PC-9 (cell line): ENCODE results near the gene GGACT.

Source experiments
- EZH2 ChIP-seq: fragments of 200-600 bp; sonication (generic); IDR thresholded peaks from 2 replicates; pipeline ENCODE4 v1.8.0; 2017; ENCODE audit warnings: antibody characterized with exemption, low read depth
- TF ChIP-seq, protein P1 (sequence below): fragments of 200-600 bp; sonication (generic); conservative IDR thresholded peaks from 2 replicates; pipeline ENCODE4 v1.6.1; 2017; ENCODE audit warnings: mixed run types, antibody characterized with exemption, mild to moderate bottlenecking, moderate library complexity

DNA sequence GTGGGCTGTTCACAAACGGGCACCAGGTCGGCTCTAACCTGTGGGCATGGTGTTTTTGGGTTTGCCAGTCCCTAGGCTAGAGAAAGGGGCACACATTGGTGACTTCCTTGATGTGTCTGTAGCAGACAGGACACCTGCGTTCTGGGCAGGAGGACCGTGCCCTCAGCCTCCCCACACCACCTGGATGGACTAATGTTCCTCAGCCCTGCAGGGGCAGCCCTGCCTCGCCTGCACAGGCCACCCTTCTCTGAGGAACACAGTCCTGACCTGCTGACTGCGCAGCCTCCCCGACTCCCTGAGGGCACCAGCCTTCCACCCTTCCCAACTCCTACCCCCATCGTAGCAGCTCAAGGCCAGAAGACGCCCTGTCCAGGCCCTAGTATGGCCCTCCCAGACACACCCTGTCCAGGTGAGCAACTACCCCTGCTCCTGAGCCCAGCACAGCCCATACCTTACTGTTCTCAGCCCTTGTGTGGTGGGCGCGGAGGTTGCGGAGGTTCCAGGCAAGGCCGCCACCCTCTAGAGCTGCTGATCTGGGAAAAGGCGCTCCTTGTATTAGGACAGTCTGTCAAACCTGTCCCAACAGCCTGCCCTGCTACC lies 55.7 kb downstream of the GGACT start:
- no peak for TF ChIP-seq EZH2
- TF ChIP-seq, protein P1, sequence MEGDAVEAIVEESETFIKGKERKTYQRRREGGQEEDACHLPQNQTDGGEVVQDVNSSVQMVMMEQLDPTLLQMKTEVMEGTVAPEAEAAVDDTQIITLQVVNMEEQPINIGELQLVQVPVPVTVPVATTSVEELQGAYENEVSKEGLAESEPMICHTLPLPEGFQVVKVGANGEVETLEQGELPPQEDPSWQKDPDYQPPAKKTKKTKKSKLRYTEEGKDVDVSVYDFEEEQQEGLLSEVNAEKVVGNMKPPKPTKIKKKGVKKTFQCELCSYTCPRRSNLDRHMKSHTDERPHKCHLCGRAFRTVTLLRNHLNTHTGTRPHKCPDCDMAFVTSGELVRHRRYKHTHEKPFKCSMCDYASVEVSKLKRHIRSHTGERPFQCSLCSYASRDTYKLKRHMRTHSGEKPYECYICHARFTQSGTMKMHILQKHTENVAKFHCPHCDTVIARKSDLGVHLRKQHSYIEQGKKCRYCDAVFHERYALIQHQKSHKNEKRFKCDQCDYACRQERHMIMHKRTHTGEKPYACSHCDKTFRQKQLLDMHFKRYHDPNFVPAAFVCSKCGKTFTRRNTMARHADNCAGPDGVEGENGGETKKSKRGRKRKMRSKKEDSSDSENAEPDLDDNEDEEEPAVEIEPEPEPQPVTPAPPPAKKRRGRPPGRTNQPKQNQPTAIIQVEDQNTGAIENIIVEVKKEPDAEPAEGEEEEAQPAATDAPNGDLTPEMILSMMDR = no peak
